ENCODE data around the gene TAF11L5.
"Not testable (repeated sequence)": the region's sequence is repeated elsewhere in the genome, so short reads cannot be mapped to it uniquely, and the experiment has no call there.

GRCh38 chr5:17486464-17487173 is 38.4 kb upstream of the TAF11L5 start:
- TF ChIP-seq CTCF (IDR thresholded peaks at IDR 0.05; ENCODE audit: low read depth, low read length, poor library complexity, severe bottlenecking); EZH2phosphoT487 (IDR thresholded peaks at IDR 0.05; ENCODE audit: borderline replicate concordance, low read length): not testable (repeated sequence)
